GM20000 (cell line): ENCODE results near the gene IQSEC3.
"Not testable (repeated sequence)": the region's sequence is repeated elsewhere in the genome, so short reads cannot be mapped to it uniquely, and the experiment has no call there.

ENCODE experiments used
- DNase-seq: peaks from one replicate; pipeline ENCODE4 v3.0.0; 2012; ENCODE audit warnings: low spot score
- CTCF ChIP-seq: IDR thresholded peaks from 2 replicates; pipeline ENCODE4 v1.5.1; 2012; ENCODE audit warnings: mild to moderate bottlenecking, control low read depth; ENCODE audit errors: extremely low read depth, missing control alignments

IQSEC3 gene

GRCh38 chr12:66428-66781 lies at the start of gene IQSEC3:
Gene IQSEC3, plus strand, starts transcription at chr12:66767. Its CDS starts 116 bp downstream, at chr12:66883.
- DNase-seq = not testable (repeated sequence)

DNA sequence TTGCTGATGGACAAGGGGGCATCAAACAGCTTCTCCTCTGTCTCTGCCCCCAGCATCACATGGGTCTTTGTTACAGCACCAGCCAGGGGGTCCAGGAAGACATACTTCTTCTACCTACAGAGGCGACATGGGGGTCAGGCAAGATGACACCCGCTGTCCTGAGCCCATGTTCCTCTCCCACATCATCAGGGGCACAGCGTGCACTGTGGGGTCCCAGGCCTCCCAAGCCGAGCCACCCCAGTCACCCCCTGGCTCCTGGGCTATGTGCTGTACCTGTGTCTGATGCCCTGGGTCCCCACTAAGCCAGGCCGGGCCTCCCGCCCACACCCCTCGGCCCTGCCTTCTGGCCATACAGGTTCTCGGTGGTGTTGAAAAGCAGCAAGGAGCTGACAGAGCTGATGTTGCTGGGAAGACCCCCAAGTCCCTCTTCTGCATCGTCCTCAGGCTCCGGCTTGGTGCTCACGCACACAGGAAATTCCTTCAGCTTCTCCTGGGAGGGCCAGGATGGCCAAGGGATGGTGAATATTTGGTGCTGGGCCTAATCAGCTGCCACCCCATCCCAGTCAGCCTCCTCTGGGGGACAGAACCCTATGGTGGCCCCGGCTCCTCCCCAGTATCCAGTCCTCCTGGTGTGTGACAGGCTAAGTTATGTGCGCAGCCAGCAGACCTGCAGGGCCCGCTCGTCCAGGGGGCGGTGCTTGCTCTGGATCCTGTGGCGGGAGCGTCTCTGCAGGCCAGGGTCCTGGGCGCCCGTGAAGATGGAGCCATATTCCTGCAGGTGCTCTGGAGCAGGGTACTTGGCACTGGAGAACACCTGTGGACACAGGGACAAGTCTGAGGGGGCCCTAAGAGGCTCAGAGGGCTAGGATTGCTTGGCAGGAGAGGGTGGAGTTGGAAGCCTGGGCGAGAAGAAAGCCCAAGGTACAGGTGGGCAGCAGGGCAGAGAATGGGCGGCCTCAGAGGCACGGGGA lies 48.9 kb upstream of the IQSEC3 start:
- DNase-seq = not testable (repeated sequence)

- DNase-seq = not testable (repeated sequence)
Observed at GRCh38 chr12:18821-19567, 47.6 kb upstream of the IQSEC3 start.

DNA sequence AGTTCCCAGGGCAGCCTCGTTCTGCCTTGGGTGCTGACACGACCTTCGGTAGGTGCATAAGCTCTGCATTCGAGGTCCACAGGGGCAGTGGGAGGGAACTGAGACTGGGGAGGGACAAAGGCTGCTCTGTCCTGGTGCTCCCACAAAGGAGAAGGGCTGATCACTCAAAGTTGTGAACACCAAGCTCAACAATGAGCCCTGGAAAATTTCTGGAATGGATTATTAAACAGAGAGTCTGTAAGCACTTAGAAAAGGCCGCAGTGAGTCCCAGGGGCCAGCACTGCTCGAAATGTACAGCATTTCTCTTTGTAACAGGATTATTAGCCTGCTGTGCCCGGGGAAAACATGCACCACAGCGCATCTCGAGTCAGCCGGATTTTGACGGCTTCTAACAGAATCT lies 46.7 kb upstream of the IQSEC3 start:
- not testable (repeated sequence) for DNase-seq

DNA sequence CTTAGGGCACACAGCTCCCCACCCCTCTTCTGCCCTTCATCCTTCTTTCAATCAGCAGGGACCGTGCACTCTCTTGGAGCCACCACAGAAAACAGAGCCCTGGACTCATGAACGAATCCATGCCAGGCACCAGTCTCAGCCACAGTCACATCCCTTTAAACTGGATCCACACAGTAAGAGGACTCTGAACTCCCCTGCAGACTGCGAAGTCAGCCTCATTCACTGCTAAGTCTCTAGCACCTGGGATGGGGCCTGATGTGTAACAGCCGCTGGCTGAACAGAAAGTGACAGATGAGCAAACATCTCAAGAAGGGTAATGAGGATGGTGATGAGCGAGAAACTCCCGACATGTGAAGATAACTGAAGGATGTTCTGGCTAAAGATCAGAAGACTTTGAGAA lies 45.8 kb upstream of the IQSEC3 start:
- DNase-seq = peak; percentile 22
- TF ChIP-seq CTCF = no peak

DNA sequence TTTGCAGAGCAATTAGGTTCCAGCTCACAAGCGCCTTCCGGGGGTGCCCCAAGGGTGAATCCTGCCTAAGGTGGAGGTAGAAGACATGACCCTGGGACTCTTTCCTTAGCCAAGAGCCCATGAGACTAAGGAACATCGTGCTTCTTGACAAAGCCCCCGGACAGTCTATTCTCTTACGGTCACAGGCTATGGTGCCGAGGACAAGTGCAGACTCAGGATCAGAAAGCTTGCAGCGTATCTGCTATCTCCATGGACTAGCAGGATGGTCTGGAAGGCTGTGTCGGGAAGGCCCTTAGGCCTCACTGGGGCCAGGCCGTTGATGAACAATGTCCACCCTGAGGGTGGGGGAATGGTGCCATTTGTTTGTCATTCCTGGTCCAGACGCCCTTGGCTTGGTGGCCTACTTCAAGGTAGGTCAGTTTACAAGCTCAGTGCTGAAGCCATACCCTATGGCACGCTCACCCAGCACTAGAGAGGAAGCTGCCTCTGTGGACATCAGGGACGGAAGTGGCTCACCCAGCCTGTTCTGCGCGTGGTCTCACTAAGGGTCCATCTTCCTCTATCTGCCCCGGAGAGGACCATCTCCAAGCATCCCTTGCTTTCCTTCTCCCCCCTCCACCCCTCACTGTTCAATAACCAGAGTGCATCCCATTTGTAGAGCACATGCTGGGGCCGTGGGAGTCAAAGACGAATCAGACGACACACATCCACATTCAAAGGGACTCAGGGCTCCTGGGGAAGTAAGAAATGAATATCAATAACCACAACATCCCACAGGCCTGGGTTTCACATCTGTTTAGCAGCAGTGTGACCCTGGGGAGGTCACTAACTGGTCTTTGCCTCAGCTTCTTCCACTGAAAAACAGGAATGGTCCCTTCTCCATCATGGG lies 45.0 kb upstream of the IQSEC3 start:
- DNase-seq = peak; percentile 64
- no peak for TF ChIP-seq CTCF

DNA sequence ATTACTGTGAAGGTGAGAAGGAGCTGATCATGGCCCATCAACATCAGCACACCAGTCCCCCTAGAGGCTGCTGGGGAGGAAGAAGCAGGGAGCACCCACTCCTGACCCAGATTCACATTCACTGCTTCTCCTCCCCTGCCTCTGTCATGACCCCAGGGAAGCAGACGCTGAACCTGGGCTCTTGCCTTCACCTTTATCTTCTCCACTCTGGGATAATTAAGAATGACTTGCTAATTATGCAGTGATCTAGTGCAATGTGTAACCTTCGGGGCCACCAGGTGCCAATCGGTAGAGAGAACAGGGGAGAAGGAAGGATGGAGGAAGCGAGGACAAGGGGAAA lies 44.4 kb upstream of the IQSEC3 start:
- DNase-seq = no peak
- TF ChIP-seq CTCF = no peak

DNA sequence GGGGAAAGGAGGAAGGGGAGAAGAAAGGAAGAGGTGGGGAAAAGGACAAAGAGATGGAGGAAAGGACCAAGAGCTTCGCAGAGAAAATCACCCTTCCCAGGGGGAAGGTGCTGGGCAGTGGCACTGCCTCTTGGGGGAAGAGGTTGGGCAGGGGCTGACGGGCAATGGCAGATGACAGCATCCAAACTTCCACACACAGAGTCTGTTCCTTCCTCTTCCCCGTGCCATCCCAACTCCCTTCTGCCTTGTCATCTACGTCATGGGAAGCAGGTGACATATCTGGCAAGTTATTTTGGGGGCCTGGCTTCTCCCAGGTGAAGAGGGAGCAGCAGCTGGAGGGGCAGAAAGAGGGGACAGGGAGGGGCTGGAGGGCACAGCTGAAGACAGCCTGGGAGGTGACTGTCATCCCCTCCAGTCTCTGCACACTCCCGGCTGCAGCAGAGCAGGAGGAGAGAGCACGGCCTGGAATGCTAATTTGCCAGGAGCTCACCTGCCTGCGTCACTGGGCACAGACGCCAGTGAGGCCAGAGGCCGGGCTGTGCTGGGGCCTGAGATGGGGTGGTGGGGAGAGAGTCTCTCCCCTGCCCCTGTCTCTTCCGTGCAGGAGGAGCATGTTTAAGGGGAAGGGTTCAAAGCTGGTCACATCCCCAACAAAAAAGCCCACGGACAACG lies 43.9 kb upstream of the IQSEC3 start:
- DNase-seq = peak; percentile 15
- TF ChIP-seq CTCF = no peak

DNA sequence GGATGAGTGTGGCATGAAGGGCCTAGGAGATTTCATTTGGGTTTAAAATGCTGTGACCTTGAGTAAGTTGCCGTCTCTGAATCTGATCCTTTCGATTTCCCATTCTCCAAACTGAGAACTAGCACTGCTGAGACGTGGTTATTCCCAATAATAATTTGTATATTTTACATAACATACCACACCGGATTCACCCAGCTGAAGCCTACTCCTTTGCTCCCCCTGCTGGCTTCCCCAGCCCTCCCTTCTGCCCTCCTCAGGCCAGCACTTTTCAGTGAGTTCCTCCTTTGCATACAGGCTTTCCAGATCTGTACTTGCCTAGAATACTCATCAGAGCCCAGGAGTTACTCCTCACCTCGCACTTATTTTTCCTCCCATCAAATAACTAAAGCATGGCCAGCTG lies 38.7 kb upstream of the IQSEC3 start:
- DNase-seq = not testable (repeated sequence)

DNA sequence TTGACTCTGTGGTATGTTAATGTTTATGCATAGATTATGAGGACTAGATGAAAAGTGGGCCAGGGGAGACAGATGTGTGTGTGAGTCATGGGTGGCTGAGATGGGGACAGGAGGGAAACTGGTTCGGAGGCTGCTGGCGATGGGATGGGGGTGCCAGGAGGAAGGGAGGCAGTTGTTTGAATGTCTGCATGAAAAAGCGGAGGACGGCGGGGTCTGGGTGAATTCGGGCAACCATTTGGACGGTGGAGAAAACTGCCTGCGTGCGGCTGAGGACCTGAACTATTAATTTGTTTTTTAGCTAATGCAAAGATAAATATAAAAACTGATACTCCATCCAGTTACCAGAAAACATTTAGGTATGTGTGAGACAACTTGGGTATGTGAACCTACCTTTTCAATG lies 27.8 kb upstream of the IQSEC3 start:
- DNase-seq = not testable (repeated sequence)

DNA sequence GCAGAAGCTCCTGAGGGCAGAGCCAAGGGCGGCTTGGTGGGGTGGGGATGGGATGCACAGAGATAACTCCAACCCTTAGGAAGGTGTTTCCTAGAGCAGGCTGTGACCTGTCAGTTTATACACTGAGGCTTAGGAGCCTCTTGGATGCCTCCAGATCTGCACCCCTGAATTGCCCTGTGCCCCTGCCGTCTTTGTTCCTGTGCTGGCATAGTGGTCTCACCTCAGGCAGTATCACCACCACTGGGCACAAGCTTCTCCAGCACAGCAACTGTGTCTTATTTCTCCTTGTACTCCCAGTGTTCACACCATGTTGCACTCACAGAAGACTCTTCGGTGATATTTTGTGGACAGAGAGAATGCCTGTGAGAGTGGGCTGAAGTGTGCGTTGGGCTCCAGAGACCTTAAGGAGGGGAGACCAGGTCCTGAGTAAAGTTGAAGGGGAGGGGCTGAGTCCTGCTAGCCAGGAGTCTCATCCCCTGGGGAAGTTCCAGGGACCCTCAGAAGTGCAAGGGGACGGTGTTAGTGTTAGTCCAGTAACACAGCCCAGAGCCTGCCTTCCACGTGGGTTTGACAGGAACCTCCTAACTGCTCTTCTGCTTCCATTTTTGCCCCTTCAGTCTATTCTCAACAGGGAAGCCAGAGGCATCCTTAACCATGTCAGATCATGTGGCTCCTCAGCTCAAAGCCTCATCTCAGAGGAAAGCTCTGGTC lies 26.9 kb upstream of the IQSEC3 start:
- not testable (repeated sequence) for DNase-seq

DNA sequence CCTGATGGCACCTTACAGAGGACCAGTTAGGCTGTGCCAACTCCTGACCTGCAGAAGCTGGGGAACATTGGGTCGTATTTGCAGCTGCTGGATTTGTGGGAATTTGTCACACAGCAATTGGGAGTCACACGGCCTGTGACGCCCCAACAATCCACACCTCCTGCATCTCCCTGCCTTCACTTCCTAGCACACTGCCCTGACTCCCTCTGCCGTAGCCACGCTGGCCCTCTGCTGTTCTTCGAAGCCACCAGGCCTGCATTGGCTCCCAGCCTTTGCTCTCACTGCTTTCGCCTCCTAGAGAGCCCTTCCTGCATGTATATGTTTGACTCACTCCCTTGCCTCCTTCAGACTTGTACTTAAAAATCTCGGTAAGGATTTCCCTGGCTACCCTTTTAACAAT lies 22.2 kb upstream of the IQSEC3 start:
- DNase-seq = not testable (repeated sequence)

- not testable (repeated sequence) for DNase-seq
Observed at GRCh38 chr12:45235-45990, 21.2 kb upstream of the IQSEC3 start.
